Measurements from ENCODE around the gene COL6A2. TPM values are rescaled to one million over a fixed set of nuclear protein-coding genes. Genes with fewer than 3 reads are reported as not detected.

Gene COL6A2
- total RNA-seq, 4 donors from 2014 or later = 942 to 1,525 (median 1,202) TPM

DNA sequence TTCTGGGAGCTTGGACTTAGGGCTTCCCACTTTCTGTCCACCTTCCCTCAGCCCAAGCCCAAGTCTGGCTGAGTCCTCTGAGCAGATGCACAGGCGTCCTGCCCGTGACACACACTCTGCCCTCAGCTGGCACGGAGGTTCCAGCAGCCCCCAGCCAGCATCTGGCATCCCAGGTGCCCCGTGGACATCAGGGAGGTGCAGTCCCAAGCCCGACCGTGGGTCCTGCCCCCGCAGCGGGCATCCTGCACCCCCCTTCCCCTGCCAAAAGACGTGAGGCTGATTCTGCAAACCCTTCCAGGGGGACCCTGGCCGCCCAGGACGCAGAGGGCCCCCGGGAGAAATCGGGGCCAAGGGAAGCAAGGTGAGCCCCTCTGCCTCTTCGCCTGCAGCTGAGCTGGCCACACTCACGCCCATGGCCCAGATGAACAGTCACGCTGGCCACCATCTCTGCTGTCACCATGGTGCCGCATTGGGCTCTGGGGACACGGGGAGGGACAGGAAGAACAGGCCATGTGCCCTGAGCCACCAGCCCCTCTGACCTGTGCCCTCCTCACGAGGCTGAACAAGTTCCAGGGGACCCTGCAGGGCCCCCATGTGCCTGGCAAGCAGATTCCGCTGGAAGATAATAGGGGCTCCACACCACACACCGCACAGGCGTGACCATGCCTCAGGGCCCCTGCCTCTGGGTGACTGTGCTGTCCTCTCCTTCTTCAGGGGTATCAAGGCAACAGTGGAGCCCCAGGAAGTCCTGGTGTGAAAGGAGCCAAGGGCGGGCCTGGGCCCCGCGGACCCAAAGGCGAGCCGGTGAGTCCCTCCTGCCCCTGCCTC lies 20.6 kb downstream of the COL6A2 start:
- Histone ChIP-seq H3K27ac (replicated peaks in 1 of 4) (peak overlapping the region; percentile 21 to 44 (median 36)), H3K27me3 (no peaks in the 10 kb centered on the region), H3K4me1 (no peaks in the 10 kb centered on the region), H3K36me3 (peaks cover 94 to 100% (median 98%) of the 10 kb centered on the region in 4 donors), H3K4me3 (no peak overlapping the region), H3K9me3 (peaks cover 0 to 5% (median 0%) of the 10 kb centered on the region in 4 donors)
- TF ChIP-seq EP300 (IDR thresholded peaks at IDR 0.05) (no peak), POLR2AphosphoS5 (IDR thresholded peaks at IDR 0.05) (no peak), POLR2A (IDR thresholded peaks at IDR 0.05; ENCODE audit: low read depth) (no peak)
- TF ChIP-seq, protein P1, sequence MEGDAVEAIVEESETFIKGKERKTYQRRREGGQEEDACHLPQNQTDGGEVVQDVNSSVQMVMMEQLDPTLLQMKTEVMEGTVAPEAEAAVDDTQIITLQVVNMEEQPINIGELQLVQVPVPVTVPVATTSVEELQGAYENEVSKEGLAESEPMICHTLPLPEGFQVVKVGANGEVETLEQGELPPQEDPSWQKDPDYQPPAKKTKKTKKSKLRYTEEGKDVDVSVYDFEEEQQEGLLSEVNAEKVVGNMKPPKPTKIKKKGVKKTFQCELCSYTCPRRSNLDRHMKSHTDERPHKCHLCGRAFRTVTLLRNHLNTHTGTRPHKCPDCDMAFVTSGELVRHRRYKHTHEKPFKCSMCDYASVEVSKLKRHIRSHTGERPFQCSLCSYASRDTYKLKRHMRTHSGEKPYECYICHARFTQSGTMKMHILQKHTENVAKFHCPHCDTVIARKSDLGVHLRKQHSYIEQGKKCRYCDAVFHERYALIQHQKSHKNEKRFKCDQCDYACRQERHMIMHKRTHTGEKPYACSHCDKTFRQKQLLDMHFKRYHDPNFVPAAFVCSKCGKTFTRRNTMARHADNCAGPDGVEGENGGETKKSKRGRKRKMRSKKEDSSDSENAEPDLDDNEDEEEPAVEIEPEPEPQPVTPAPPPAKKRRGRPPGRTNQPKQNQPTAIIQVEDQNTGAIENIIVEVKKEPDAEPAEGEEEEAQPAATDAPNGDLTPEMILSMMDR (IDR thresholded peaks at IDR 0.05) = no peak
- WGBS = 94% methylated on average over 18 of the region's 27 CpGs
- intact Hi-C loops (cut with DNase I) = no loop called here
- DNase-seq (ENCODE audit: extremely low spot score) = no peak

DNA sequence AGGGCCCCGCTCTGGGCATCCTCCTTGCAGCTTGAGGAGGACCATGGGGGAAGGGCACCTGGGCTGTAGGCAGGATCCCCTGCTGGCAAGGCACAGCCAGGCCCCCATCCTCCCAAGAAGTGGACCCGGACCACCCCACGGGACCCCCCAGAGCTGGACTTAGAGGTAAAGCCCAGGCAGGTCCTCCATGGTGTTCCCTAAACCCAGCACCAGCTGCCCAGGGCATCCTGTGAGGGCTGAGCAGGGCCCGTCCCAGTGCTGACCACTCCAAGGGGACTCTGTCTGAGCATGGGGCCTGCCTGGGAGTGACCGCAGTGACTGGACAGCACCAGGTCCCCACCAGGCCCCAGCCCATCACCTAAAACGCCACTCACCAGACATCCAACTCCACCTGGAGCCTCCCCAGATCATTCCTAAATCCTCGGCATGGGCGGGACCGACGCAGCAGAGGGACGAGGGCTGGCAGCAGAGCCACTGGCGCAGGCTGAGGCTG lies 21.3 kb downstream of the COL6A2 start:
- Histone ChIP-seq H3K4me3 (no peak overlapping the region), H3K4me1 (no peaks in the 10 kb centered on the region), H3K27ac (replicated peaks in 1 of 4) (peak overlapping the region; percentile 21 to 44 (median 36)), H3K36me3 (peaks cover 89 to 100% (median 96%) of the 10 kb centered on the region in 4 donors), H3K9me3 (peaks cover 0 to 5% (median 0%) of the 10 kb centered on the region in 4 donors), H3K27me3 (no peaks in the 10 kb centered on the region)
- intact Hi-C loops (cut with DNase I) = no loop called here
- 90% methylated on average over 7 of the region's 12 CpGs for WGBS
- TF ChIP-seq, protein P1 (IDR thresholded peaks at IDR 0.05) = no peak
- TF ChIP-seq POLR2AphosphoS5 (IDR thresholded peaks at IDR 0.05) (no peak), POLR2A (IDR thresholded peaks at IDR 0.05; ENCODE audit: low read depth) (no peak), EP300 (IDR thresholded peaks at IDR 0.05) (no peak)
- no peak for DNase-seq (ENCODE audit: extremely low spot score)

DNA sequence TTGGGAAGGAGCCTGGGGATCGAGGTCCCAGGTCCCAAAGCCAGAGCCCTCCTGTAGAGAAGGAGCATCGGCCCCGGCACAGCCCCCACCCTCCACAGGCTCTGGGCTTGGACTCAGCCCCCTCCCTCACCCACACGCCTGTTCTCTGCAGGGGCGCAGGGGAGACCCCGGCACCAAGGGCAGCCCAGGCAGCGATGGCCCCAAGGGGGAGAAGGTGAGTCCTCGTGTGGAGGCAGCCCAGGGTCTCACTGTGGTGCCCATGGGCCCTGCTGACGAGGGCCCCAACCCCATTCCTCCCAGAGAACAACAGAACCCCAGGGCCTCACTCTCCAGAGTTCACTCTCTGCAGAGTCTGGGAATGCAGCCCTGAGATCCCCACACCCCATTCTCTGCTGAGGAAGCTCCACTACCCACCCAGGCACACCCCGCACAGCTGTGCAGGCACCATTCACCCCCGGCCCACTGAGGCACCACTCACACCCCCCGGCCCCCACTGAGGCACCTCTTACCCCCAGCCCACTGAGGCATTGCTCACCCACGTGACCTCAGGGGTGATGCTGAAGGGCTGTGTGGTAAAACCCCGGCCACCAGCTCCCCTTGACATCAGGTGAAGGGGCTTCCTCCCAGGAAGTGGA lies 21.8 kb downstream of the COL6A2 start:
- WGBS = 85% methylated on average over 10 of the region's 14 CpGs
- Histone ChIP-seq H3K4me1 (no peaks in the 10 kb centered on the region), H3K9me3 (peaks cover 0 to 3% (median 0%) of the 10 kb centered on the region in 4 donors), H3K4me3 (no peak overlapping the region), H3K36me3 (peaks cover 89 to 100% (median 96%) of the 10 kb centered on the region in 4 donors), H3K27ac (replicated peaks in 1 of 4) (peak overlapping the region; percentile 21 to 44 (median 36)), H3K27me3 (no peaks in the 10 kb centered on the region)
- intact Hi-C loops (cut with DNase I) = no loop called here
- TF ChIP-seq, protein P1 (IDR thresholded peaks at IDR 0.05) = no peak
- TF ChIP-seq EP300 (IDR thresholded peaks at IDR 0.05) (no peak), POLR2AphosphoS5 (IDR thresholded peaks at IDR 0.05) (no peak), POLR2A (IDR thresholded peaks at IDR 0.05; ENCODE audit: low read depth) (no peak)
- no peak for DNase-seq (ENCODE audit: extremely low spot score)

DNA sequence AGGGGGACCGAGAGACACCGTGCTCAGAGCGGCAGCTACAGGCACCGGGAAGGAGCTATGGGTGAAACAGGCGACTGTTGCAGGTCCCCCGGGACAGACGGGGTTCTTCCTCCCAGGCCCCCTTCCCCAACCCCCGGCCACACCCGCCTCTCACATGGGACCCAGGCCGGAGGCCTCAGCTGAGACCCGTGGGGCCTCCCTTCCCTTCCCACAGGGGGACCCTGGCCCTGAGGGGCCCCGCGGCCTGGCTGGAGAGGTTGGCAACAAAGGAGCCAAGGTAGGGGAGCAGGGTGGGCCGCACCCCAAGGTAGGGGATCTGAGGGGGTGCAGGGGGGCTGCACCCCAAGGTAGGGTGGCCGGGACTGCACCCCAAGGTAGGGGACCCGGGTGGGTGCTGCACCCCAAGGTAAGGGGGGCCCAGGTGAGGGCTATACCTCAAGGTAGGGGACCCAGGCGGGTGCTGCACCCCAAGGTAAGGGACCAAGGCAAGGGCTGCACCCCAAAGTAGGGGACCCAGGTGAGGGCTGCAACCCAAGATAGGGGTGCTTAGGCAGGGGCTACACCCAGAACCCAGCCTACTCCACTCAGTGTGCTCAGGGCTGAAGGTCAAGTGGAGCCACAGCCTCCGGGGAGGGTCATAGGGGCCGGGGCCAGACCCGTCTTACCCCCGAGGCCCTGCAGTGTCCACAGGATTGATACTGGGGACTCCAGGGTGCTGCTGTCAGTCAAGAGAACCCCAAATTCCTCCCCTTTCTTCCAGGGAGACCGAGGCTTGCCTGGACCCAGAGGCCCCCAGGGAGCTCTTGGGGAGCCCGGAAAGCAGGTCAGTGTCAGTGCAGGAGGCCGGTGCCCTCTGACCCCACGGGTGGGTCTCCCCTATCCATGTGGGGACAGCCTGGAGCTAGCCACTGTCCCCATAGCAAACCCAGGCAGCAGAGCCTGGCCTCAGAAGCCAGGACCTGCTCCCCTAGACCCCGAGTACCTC lies 22.7 kb downstream of the COL6A2 start:
- 93% methylated on average over 15 of the region's 26 CpGs for WGBS
- intact Hi-C loops (cut with DNase I) = no loop called here
- Histone ChIP-seq H3K27me3 (no peaks in the 10 kb centered on the region), H3K4me3 (no peak overlapping the region), H3K4me1 (no peaks in the 10 kb centered on the region), H3K9me3 (no peaks in the 10 kb centered on the region), H3K36me3 (peaks cover 90 to 100% (median 96%) of the 10 kb centered on the region in 4 donors), H3K27ac (replicated peaks in 1 of 4) (peak overlapping the region in 3 of 4 donors; percentile 30 to 55 (median 41))
- TF ChIP-seq POLR2AphosphoS5 (IDR thresholded peaks at IDR 0.05) (no peak), POLR2A (IDR thresholded peaks at IDR 0.05; ENCODE audit: low read depth) (no peak), EP300 (IDR thresholded peaks at IDR 0.05) (no peak)
- TF ChIP-seq, protein P1 (IDR thresholded peaks at IDR 0.05) = no peak
- DNase-seq (ENCODE audit: extremely low spot score) = no peak

Data from esophagus muscularis mucosa (tissue), 4 donors.